ENCODE results near the gene ARMH4. TPM values are rescaled to one million over a fixed set of nuclear protein-coding genes. Genes with fewer than 3 reads are reported as not detected.

ARMH4 gene
- total RNA-seq, 1 experiment from 2014 or later: 1.8 TPM

DNA sequence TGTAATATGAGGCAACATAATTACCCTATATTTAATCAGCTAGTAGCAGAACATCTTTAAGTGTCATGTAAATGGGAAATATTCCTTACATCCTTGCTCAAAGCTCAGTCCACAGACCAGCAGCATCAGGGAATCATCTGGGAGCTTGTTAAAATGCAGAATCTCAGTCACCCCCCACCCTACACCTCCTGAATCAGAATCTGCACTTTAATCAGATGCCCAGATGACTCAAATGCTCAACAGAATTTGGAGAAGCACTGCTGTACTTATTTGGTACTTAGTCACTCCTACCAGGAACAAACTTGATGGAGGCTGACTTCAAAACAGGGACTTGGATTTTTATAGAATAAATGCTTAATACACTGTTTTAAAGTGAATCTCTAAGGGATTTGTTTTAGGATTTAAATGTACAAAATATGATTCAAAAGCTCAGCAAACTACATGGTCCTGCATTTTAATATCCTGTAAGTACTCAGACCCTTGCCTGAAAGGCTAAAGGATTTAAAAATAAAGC is 96.5 kb downstream of the ARMH4 start:
- no peak for DNase-seq (ENCODE audit: low read depth)

DNA sequence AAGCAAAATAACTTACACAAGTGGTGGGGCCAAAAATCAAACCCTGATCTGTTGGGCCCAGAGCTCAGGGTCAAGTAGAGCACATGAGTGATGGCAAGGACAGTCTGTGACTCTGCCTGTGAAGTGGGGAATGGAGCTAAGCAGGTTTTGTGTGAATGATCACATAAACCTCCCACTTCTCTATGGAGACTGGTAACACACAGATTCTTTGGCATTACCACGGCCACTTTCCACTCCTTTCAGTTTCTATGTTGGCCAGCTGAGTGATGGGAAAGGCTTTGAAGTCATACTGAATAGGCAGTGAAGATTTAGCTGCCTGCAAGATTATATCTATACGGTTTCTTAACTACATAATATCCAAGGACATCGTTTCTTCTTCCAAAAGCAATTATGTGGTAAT is 97.9 kb downstream of the ARMH4 start:
- DNase-seq (ENCODE audit: low read depth): no peak

DNA sequence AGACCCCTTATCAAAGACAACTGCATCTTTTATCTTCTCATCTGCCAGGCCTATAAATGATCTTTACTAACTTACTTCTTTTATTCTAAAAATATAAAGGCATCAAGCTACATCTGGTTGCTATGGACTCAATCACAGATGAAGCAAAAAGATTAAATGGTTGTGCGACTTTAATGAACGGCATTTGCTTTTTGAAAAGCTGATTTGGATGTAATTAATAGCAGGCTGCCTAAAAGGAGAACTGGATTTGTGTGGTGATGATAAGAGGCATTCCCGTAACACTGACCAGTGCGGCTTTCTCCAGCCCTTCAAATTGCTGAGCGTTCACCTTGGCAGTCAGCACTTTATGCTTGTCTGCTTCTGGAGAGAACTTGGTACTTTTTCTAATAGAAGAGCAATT is 103.8 kb downstream of the ARMH4 start:
- DNase-seq (ENCODE audit: low read depth): no peak

DNA sequence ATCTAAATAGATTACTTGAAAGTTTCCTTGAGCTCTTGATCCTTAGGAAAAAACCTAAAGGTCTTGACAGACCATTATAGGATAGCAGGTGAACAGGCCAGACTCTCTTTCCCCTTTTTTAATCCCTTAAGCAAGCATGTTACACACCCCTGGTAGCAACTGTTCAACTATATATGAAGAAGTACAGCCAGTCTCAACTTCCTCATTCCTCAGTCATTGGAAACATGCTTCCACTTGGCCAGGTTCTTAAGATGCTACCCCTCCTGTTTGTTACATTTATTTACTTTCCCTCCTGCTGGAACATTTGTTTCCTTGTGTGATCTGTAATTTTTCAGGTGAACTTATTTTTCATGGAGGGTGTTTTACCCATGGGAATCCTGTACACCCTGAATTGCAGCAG is 124.1 kb downstream of the ARMH4 start:
- no peak for DNase-seq (ENCODE audit: low read depth)

DNA sequence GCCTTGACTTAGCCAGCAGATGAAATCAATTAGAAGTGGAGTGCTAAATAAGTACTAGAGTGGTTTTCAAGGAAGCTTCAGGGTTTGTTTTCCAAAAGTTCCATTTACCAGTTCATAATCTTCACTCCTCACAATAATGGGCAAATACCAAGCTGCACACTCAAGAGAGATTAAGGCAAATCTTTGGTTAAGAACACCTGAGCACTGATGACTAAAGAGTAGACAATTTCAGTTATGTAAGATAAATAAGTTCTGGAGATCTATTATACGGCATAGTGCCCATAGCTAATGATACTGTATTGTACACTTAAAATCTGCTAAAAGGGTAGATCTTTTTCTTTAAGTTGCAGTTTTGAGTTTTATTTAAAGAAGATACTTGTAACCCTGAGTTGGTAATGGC is 125.0 kb downstream of the ARMH4 start:
- no peak for DNase-seq (ENCODE audit: low read depth)

DNA sequence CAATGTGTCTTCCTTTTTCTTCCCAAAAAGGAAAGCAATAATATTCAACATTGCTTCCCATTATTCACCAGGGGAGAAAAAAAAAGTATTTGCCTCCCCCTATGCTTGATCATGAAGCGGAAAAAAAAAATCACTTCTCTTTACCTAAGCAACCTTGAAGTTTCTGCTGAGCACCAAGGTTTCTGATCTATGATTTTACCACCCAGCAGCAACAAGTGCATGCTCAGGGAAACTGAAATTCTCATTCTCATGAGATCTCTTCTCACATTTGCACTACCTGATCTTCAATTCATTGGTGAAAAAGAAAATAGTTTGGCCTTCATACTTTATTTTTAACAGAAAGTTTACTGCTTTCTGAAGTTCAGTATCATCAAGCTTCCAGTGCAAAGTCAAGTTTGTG is 125.8 kb downstream of the ARMH4 start:
- DNase-seq (ENCODE audit: low read depth): no peak

DNA sequence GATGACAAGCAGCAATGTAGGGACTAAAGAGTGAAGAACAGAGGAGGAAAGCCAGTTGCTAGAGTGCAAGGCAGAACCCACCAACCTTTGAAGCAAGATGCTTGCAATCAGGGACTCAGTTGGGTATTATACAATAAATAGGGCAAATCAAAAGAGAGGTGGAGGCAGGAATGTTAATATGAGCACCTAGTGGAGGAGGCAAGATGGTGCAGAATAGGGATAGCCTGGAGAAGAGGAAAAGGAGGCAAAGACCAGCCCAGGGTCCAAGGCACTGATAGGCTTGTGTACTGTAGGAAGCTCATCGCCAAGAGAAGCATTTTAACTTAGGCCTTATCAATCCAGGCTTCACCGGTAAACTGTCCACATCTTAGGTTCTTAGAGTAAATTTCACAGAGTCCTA is 137.2 kb downstream of the ARMH4 start:
- no peak for DNase-seq (ENCODE audit: low read depth)

DNA sequence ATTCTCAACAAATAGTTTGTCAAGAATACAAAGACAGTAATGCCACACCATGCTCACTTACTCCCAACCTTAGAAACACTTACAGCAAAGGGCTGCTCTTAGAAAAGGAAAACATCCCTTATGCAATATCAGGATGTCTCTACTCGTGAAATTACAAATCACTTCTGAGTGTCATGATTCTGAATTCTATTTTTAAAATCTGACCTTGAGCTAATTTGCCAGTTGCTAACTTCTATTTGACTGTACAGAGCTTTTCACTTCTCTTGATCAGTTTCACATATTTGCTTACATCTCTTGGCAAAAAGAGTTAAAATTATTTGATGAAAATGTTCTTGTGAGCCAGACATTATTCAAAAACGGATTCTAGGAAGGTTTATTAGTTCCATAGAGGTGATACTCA is 149.4 kb downstream of the ARMH4 start:
- DNase-seq (ENCODE audit: low read depth): no peak

DNA sequence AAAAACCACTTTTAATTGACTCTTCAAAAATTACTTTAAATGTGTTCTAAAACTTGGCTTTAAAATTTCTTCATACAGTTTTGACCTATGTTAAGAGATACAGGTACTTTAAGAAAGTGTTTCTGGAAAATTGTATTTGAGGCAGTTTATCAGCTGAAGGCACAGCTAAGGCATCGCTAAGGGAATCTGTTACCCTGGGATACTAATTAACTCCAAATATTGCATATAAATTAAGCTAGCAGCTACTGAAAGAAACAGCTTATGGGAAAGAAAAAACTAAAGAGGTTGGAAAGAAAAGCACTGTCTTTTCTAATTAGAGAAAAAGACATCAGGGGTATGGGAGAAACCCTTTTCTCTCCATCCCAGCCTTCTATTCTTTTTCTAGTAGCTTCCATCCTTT is 152.0 kb downstream of the ARMH4 start:
- no peak for DNase-seq (ENCODE audit: low read depth)

DNA sequence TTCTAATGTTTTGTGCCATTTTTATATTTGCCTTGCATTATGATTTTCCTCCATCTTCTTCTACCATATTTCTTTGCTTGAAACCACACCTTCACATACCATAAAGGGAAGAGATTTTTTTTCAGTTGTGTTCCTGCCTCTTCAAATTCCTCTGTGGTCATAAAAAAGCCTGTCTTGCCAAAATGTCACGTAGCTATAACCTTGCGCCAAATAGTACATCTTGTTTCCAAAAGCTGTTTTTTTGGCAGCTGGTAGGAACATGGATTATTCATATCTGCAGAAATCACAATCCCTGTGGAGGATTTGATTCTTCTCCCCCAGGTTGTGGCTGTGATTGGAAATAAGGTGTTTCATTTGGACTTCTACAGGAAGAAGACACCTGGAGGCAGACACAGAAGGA is 152.5 kb downstream of the ARMH4 start:
- no peak for DNase-seq (ENCODE audit: low read depth)

DNA sequence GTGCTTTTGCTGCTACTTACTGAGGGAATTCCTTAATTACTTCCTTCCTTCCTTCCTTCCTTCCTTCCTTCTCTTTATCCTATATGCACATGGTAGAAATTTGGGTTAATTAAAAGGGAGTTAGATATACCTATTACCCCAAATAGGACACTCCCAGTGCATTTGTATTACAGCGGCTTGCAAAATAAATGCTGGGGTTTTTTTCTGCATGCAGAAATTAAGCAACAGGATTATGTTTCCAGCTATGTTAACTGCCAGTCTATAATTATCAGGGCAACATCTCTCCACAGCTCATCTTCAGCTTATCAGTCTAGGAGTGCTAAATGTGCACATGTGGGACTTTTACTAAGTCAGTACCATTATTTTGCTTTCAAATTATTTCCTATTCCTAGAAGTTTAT is 153.2 kb downstream of the ARMH4 start:
- no peak for DNase-seq (ENCODE audit: low read depth)

DNA sequence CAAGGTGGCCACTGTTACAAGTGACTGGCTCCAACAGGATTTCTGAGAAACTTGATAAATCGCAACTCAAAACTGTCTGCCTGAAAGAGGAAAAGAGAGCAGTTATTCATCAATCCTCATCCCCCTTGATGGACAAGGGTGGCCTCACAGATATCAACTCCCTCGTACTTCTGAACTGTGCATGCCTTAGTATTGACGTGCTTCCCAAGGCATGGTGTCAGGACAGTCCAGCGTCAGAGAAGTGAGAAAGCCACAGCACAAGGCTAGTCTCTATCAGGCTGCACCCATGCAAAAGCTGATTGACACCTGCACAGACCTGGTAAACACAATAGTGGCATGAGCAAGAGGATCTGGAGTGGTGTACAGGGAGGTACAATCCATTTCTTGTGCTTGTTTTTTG is 160.7 kb downstream of the ARMH4 start:
- DNase-seq (ENCODE audit: low read depth): no peak

DNA sequence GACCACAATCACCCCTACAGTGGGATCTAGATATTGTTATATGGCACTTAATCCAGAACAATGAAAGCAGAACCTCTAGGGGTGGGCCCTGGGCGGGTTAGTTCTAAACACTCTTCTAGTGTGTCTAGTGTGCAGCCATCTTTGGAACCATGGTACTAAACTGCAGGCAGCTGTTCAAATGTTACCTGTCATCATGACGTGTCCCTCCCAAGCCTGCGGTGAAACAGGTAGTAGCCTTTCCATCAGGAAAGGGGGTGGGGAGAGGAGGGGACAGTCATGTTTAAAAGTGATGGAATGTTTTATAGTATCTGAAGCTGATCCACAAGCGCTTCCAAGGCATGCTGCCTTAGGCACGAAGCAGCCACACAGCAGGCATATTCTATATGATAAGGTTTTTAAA is 163.6 kb downstream of the ARMH4 start:
- DNase-seq (ENCODE audit: low read depth): no peak

DNA sequence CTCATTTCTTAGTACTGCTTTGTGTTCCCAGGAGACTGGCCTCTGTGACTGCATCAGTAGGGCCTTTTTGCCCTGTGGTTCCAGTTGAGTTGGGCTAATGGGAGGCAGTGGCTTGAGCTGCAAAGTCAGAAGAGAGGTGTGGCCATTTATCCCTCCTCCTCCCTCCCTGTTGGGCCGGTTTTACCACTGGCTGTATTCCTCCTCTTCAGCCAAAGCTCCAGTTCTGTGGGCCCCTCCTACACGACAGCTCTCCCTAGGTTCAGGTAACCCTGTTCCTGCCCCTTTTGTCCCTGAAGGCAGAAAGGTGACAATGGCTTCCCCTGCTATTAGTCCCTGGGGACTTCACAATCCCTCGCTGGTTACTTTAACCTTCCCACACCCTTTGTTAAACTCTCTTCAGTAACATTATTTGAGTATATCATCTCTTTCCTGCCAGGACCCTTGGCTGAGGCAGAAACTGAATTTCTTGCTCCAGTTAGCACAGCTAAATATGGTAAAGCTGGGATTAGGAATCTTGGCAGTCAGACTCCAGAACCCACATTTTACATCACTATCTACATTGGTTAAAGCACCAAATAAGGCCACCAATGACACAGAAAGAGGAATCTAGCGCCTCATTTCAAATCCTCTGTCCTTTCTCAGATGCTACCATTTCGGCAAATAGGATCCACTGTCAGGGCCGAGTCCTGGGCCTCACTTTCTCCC is 164.3 kb downstream of the ARMH4 start:
- DNase-seq (ENCODE audit: low read depth): no peak

DNA sequence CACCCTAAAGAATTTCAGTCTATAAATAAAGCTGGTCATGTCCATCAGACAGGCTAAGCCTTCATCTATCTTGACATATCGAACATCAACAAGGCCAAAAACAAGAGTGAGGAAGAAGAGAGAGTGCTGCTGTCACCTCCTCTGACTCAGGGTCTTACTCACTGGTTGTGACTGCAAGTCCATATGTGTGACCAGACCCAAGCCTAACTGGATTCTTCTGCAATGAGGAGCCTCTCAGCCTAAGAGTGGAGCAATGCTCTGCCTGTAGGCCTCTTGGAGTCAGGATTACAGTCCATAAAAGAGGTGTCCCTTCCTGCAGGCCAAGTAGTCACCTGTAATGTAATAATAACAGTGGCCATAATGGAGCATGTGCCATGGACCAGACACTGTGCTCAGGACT is 165.0 kb downstream of the ARMH4 start:
- DNase-seq (ENCODE audit: low read depth): no peak

DNA sequence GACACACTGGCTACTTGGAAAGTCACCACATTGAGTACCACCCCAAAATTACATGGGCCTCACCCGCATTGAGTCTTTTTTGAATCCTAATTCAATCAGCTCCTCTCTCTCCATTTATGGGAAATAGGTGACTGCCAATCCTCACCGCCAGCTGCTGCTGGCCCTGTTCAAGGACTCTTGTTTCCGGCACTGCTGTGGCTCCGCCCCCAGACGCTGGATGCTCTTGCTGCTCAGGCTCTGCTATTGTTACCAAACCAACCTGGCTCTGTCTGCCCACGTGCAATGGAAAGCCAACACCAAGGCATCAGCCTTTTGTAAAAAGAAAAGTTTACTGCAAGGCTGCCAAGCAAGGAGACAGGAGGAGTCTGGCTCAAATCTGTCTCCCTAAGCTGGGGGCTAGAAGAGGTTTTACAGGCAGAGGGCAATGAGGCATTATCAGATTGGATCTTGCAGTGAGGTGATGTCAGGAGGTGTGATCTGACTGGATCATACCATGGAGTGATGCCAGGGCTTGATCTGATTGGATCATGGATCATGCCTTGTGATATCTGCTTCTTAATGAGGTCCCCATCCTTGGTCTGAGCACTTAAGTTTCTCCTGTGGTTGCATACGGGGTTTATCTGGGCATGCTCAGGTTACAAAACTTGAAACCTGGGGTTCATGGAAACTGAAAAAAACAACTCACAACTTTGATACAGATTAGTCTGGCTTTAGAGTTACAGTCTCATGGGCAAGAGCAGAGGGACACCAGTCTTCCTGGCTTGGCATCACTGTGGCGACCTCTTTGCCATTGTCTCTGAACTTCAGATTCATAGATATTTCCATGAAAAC is 169.0 kb downstream of the ARMH4 start:
- DNase-seq (ENCODE audit: low read depth): no peak

DNA sequence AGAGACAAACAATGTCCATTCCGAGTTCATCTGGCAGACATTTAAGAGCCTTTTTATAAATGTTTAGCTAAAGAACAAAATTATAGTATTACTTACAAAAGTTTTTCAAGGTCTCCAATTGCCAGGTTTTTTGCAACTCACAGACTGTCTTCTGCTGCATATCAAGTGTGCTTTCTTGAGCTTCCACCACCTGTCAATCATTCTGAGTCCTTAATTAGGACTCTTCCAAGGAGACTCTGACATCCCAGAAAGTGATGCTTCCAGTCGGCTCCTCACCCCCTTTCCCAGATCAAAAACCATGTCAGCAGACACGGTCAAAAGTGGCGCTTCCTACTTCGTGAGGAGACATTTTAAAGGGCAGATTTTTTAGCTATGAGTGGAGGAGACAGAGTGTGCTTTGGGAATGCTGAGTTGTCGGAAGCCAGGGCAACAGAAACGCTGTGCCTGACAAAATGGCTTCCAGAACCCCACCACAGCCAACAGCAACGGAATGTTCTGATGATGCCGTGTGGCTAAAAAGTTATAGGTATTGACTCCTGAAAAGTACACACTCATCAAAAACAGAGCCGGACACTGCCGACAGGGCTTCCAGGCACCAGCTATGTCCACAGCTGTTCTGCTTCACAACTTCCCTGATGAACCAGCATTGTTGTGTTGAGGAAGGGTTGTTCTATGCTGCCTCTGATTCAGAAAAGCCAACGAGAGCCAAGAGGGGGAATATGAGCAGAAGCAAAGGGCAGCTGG is 170.0 kb downstream of the ARMH4 start:
- DNase-seq (ENCODE audit: low read depth): no peak

DNA sequence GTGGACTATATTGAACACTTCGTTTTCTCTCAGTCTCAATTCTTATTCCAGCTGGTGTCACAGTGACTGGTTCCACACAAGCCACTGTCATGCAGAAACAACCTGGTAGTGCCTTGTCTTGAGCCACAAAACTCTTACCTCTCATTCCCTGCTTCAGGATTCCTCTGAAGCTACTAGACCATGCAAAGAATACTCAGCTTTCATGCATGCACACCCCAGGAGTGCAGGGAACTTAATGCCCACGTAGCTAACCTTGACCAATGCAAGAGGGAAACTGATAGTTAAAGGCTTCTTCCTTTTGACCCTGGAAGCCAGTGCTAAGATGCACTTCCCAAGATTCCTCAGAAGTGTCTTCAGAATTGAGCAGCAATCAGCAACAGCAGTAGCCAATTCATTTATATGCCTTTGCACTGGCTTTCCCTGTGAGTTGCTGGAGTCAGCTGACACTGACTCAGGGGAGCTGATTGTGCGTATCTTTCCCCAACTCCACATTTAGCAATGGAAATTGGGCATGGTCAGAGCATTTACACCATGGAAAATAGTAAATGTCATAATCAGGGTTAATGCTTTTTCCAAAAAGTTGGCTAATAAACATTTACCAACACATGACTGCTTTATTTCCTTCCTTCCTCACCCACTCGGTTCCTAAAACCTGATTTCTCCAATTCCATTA is 172.5 kb downstream of the ARMH4 start:
- DNase-seq (ENCODE audit: low read depth): no peak

DNA sequence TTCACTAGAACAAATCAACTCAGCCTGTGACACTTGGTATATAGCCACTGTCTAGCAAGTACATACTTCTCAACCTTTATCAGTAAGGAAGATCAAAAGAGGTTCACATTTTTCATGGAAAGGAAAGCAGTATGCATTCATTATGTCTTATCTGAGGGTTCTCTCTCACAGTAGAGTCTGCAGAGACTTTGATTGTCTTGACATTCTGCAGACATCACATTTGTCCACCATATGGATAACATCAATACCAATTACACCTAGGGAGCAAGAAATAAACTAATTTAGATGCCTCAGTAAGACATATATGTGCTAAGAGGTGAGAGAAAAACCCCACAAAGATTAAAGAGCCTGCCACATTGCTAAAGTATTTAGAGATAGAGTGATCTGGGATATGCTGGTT is 175.3 kb downstream of the ARMH4 start:
- DNase-seq (ENCODE audit: low read depth): no peak

DNA sequence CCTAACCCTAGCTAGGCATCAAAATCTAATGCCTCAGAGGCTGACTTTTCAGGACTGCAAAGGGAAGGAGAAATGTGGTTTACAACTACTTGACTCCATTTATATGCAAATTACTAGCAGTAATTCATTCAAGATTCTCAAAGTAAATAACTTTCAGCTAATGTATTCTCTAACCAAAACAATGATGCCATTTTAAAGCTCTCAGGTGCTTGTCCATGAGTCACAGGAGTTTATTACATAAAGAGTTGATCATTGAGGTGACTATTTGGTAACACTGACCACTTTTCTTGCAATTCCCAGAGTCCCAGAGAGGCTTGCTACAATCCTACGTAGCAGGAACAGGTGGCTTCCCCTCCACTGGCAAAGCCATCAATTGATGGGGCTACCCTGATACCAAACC is 177.1 kb downstream of the ARMH4 start:
- no peak for DNase-seq (ENCODE audit: low read depth)

DNA sequence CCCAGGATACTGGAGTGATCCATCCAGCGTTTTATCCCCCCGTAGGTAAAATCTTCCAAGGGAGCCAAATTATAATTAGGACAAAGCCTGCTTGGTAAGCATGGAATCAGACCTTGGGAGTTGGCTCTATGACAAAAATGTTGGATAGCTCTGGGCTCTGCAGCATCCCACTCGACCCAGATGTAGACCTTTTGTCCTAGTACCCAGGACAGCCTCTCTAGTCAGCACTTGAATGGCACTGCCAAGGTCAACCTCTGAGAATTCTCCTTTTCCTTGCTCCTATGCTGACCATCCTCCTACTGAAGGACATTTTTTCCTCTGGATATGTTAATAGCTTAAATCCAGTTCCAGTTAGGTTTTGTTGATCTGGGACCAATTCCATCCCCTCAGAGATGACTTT is 181.4 kb downstream of the ARMH4 start:
- no peak for DNase-seq (ENCODE audit: low read depth)

DNA sequence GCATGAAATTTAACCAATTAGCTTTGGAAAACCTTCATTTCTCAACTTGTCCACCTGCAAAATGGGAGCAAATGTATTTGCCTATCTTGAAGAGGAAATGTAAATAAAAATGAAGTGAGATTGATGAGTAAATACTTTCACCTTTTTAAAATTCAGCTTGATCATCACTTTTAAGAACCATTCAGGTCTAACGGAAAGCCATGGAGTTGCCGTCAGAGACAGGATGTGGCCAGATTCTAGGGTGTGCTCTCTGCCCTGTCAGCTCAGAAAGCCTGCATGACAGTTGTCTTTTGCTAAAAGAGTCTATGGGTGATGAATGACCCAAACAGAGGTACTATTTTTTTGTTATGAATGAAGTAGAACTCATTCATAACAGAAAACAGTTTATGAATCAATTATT is 181.8 kb downstream of the ARMH4 start:
- DNase-seq (ENCODE audit: low read depth): no peak
